ENCODE measurements around the gene SGPP2. TPM values are rescaled to one million over a fixed set of nuclear protein-coding genes. Genes with fewer than 3 reads are reported as not detected.
A peak's percentile ranks its signal among the peaks of the same experiment; 100 is the strongest.
"Not testable (repeated sequence)": the region's sequence is repeated elsewhere in the genome, so short reads cannot be mapped to it uniquely, and the experiment has no call there.

Gene SGPP2
- polyA plus RNA-seq, result 3.1 TPM

GRCh38 chr2:222424276-222424728 lies at the start of gene SGPP2:
SGPP2 (plus strand) TSS chr2:222424543; CDS start chr2:222424603, 60 bp downstream.
- H3K27me3 Mint-ChIP-seq, result peaks cover 6% of the 10 kb centered on the region
- H3K27ac Mint-ChIP-seq, result peak within 1 kb of the TSS; percentile 91 to 95 (median 92)
- H3K36me3 Mint-ChIP-seq, result no peaks in the 10 kb centered on the region
- peaks cover 37 to 41% (median 39%) of the 10 kb centered on the region in 3 donors for H3K4me1 Mint-ChIP-seq
- peak within 1 kb of the TSS; percentile 93 to 99 (median 97) for H3K4me3 Mint-ChIP-seq
- H3K9me3 Mint-ChIP-seq, result no peaks in the 10 kb centered on the region

- no peaks in the 10 kb centered on the region for H3K36me3 Mint-ChIP-seq
- no peak overlapping the region for H3K4me3 Mint-ChIP-seq
- H3K27ac Mint-ChIP-seq, result no peak overlapping the region
- H3K4me1 Mint-ChIP-seq, result peaks cover 0 to 1% (median 0%) of the 10 kb centered on the region in 3 donors
- no peaks in the 10 kb centered on the region for H3K27me3 Mint-ChIP-seq
- H3K9me3 Mint-ChIP-seq, result peaks cover 4 to 6% (median 5%) of the 10 kb centered on the region in 3 donors
These were observed 48.5 kb upstream of the SGPP2 start for GRCh38 chr2:222375798-222376197.

GRCh38 chr2:222380456-222380855 lies 43.9 kb upstream of the SGPP2 start:
- H3K9me3 Mint-ChIP-seq, result peaks cover 0 to 3% (median 0%) of the 10 kb centered on the region in 3 donors
- no peaks in the 10 kb centered on the region for H3K36me3 Mint-ChIP-seq
- H3K27me3 Mint-ChIP-seq, result peaks cover 2% of the 10 kb centered on the region
- peaks cover 0 to 1% (median 0%) of the 10 kb centered on the region in 3 donors for H3K4me1 Mint-ChIP-seq
- H3K4me3 Mint-ChIP-seq, result no peak overlapping the region
- H3K27ac Mint-ChIP-seq, result no peak overlapping the region

GRCh38 chr2:222381566-222381965 lies 42.8 kb upstream of the SGPP2 start:
- no peaks in the 10 kb centered on the region for H3K36me3 Mint-ChIP-seq
- H3K4me1 Mint-ChIP-seq, result peaks cover 0 to 1% (median 0%) of the 10 kb centered on the region in 3 donors
- peaks cover 0 to 3% (median 0%) of the 10 kb centered on the region in 3 donors for H3K9me3 Mint-ChIP-seq
- H3K4me3 Mint-ChIP-seq, result no peak overlapping the region
- H3K27ac Mint-ChIP-seq, result no peak overlapping the region
- peaks cover 2% of the 10 kb centered on the region for H3K27me3 Mint-ChIP-seq

- H3K36me3 Mint-ChIP-seq, result no peaks in the 10 kb centered on the region
- H3K9me3 Mint-ChIP-seq, result peaks cover 0 to 3% (median 0%) of the 10 kb centered on the region in 3 donors
- H3K27ac Mint-ChIP-seq, result no peak overlapping the region
- H3K4me1 Mint-ChIP-seq, result peaks cover 0 to 1% (median 0%) of the 10 kb centered on the region in 3 donors
- H3K27me3 Mint-ChIP-seq, result peaks cover 2% of the 10 kb centered on the region
- H3K4me3 Mint-ChIP-seq, result no peak overlapping the region
These were observed 41.1 kb upstream of the SGPP2 start for GRCh38 chr2:222383255-222383654.

- H3K4me1 Mint-ChIP-seq, result no peaks in the 10 kb centered on the region
- H3K27me3 Mint-ChIP-seq, result no peaks in the 10 kb centered on the region
- H3K9me3 Mint-ChIP-seq, result peaks cover 0 to 2% (median 0%) of the 10 kb centered on the region in 3 donors
- no peaks in the 10 kb centered on the region for H3K36me3 Mint-ChIP-seq
- H3K27ac Mint-ChIP-seq, result no peak overlapping the region
- no peak overlapping the region for H3K4me3 Mint-ChIP-seq
These were observed 32.5 kb upstream of the SGPP2 start for GRCh38 chr2:222391743-222392285.

GRCh38 chr2:222393733-222394267 lies 30.5 kb upstream of the SGPP2 start:
- H3K4me1 Mint-ChIP-seq, result no peaks in the 10 kb centered on the region
- H3K36me3 Mint-ChIP-seq, result no peaks in the 10 kb centered on the region
- no peaks in the 10 kb centered on the region for H3K27me3 Mint-ChIP-seq
- H3K9me3 Mint-ChIP-seq, result peaks cover 0 to 2% (median 0%) of the 10 kb centered on the region in 3 donors
- no peak overlapping the region for H3K27ac Mint-ChIP-seq
- no peak overlapping the region for H3K4me3 Mint-ChIP-seq

- Mint-ChIP-seq H3K9me3 (peaks cover 0 to 2% (median 2%) of the 10 kb centered on the region in 3 donors), H3K4me3 (no peak overlapping the region), H3K36me3 (peaks cover 4% of the 10 kb centered on the region), H3K27me3 (no peaks in the 10 kb centered on the region), H3K4me1 (no peaks in the 10 kb centered on the region), H3K27ac (no peak overlapping the region)
These were observed 25.9 kb upstream of the SGPP2 start for GRCh38 chr2:222398446-222398885.

- Mint-ChIP-seq H3K4me3 (no peak overlapping the region), H3K4me1 (no peaks in the 10 kb centered on the region), H3K27me3 (no peaks in the 10 kb centered on the region), H3K36me3 (peaks cover 4% of the 10 kb centered on the region), H3K27ac (no peak overlapping the region), H3K9me3 (peaks cover 0 to 2% (median 2%) of the 10 kb centered on the region in 3 donors)
These were observed 25.1 kb upstream of the SGPP2 start for GRCh38 chr2:222399038-222399783.

- Mint-ChIP-seq H3K4me1 (no peaks in the 10 kb centered on the region), H3K36me3 (peaks cover 4% of the 10 kb centered on the region)
These were observed 20.0 kb upstream of the SGPP2 start for GRCh38 chr2:222404151-222404905.

GRCh38 chr2:222408684-222409083 lies 15.7 kb upstream of the SGPP2 start:
- Mint-ChIP-seq H3K4me3 (no peak overlapping the region), H3K9me3 (peaks cover 0 to 9% (median 8%) of the 10 kb centered on the region in 3 donors), H3K36me3 (no peaks in the 10 kb centered on the region), H3K4me1 (no peaks in the 10 kb centered on the region), H3K27me3 (no peaks in the 10 kb centered on the region), H3K27ac (no peak overlapping the region)

More at GRCh38 chr2:222404151-222404905, 20.0 kb upstream of the SGPP2 start:
- Mint-ChIP-seq H3K9me3 (peaks cover 0 to 4% (median 2%) of the 10 kb centered on the region in 3 donors), H3K27ac (no peak overlapping the region), H3K27me3 (no peaks in the 10 kb centered on the region), H3K4me3 (no peak overlapping the region)

- H3K9me3 Mint-ChIP-seq, result peaks cover 0 to 18% (median 17%) of the 10 kb centered on the region in 3 donors
- no peaks in the 10 kb centered on the region for H3K36me3 Mint-ChIP-seq
- no peaks in the 10 kb centered on the region for H3K27me3 Mint-ChIP-seq
- no peak overlapping the region for H3K4me3 Mint-ChIP-seq
- no peak overlapping the region for H3K27ac Mint-ChIP-seq
- no peaks in the 10 kb centered on the region for H3K4me1 Mint-ChIP-seq
These were observed 13.8 kb upstream of the SGPP2 start for GRCh38 chr2:222410534-222410933.

- not testable (repeated sequence) for H3K4me3 Mint-ChIP-seq, H3K4me1 Mint-ChIP-seq, H3K36me3 Mint-ChIP-seq, H3K27ac Mint-ChIP-seq, H3K27me3 Mint-ChIP-seq
- peaks cover 0 to 18% (median 14%) of the 10 kb centered on the region in 3 donors for H3K9me3 Mint-ChIP-seq
These were observed 12.0 kb upstream of the SGPP2 start for GRCh38 chr2:222412334-222412733.

GRCh38 chr2:222413295-222413911 lies 10.9 kb upstream of the SGPP2 start:
- Mint-ChIP-seq H3K27me3 (no peaks in the 10 kb centered on the region), H3K4me1 (no peaks in the 10 kb centered on the region), H3K36me3 (no peaks in the 10 kb centered on the region), H3K4me3 (no peak overlapping the region), H3K9me3 (peaks cover 0 to 18% (median 12%) of the 10 kb centered on the region in 3 donors), H3K27ac (no peak overlapping the region)
